Stimulated activated CD8-positive, alpha-beta memory T cell treated with anti-CD3 and anti-CD28 coated beads, Interleukin-2, amount 100 ng/mL, for 1 hour (primary cell): Measurements from ENCODE around the gene SCAMP3.
"Not testable (repeated sequence)": the region's sequence is repeated elsewhere in the genome, so short reads cannot be mapped to it uniquely, and the experiment has no call there.

Experiments used
- DNase-seq, 2 donors: peaks; one replicate each; pipeline ENCODE4 v3.0.0-alpha.2; 2020; ENCODE audit warnings: low read depth in 2 of 2

SCAMP3 gene

DNA sequence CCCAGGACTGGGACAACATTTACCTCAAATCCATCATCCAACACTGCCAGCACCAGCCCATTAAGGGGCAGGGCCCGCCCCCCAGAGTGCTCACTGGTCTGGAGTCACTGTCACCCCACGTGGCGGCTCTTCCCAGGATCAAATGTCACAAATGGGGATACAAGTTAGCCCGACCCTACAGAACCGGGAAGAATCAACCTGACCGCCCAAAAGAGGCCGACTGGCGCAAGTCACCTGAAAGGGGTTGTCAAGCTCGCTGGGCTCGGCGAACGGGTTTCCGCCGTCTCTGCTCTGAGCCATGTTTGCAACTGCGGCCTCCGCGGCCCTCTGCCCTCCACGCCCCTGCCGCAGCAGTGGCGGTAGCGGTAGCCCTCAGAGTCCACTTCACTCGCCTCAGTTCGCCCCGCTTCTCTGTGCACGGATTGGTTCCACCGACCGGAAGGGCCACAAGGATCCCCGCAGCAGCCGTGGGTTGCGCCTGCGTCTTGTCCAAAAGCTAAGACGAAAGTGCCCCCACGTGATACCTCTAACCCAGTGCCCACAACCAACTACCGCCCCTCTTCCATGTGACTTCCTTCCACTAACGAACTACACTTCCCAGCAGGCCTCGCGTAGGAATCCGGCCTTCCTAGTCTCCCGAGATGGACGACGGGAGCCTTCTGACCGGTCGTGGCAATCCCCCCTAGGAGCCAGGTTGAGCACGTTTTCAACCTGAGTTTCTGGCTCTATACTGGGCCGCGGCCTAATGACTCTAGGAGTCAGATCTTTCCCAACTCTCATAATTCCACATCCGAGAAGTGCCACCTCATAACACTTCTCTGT is at the start of gene SCAMP3:
SCAMP3 (minus strand) TSS at position 509 of the 822 bp plus-strand sequence; CDS start at position 300, 209 bp downstream.
- peak; percentile 72 to 75 for DNase-seq

DNA sequence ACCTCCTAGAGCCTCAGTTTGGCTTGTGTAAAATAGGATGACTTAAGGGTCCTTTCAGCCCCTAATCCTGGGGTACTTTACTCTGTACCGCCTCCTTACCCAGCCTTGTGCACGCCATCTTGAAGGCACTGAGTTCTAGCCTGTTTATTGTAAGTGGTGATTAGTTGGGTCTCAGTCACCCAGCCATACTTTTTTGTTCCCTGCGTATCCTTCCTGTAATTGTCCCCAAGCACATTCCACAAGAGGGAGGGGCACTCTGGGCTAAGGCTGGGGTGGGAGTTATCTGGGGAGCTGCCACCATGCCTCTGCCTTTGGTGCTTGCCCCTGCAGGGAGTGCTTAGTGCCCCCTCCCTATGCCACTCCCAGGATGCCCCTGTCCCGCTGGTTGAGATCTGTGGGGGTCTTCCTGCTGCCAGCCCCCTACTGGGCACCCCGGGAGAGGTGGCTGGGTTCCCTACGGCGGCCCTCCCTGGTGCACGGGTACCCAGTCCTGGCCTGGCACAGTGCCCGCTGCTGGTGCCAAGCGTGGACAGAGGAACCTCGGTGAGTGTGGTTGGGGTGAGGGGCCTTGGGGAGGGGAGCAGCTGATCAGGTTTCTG is 47.4 kb upstream of the SCAMP3 start:
- no peak for DNase-seq

DNA sequence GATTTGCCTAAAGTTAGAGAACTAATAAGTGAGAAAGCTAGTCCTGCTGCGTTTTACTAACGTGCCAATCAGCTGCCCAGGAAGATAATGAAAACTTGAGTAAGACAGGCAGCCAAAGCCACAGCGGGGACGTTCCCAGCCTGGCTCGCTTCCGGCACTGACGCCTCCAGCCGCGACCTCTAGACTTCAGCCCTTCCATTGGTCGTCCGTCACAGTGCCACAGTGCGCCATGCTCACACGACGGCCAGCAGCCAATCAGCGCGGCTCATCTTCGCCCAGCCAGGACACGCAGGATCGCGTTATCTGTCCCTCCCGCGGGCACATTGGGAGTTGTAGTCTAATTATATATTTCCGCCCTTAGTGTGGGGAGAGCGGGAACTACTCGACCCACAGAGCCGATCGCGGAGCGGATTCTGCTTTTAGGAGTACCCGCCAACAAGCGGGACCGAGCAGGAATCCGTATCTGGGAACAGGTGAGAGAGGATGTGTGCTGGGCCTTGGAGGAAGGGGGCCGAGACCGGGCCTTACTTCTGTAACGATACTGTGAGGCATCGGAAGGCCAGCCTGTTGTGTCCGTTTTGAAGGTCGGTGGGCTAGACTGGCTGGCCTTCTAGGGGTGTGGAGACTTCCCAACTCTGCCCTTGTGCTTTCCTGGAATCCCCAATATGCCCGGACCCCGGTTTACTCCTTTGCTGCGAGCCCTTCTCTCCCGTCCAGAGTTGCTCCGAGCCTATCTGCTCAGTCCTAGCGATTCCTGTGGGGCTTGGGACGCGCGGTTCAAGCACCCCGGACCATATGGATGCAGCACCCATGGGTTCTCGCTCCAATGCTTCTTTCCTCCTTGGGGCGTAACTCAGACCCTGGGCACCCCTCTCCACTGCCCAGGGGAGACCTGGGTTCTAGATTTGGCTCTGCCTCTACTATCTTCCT is 46.6 kb upstream of the SCAMP3 start, which contains the start of gene FDPS:
FDPS (plus strand) TSS at position 374 of the 930 bp plus-strand sequence. CDS start 924 bp downstream, outside the sequence.
- peak; percentile 94 for DNase-seq

DNA sequence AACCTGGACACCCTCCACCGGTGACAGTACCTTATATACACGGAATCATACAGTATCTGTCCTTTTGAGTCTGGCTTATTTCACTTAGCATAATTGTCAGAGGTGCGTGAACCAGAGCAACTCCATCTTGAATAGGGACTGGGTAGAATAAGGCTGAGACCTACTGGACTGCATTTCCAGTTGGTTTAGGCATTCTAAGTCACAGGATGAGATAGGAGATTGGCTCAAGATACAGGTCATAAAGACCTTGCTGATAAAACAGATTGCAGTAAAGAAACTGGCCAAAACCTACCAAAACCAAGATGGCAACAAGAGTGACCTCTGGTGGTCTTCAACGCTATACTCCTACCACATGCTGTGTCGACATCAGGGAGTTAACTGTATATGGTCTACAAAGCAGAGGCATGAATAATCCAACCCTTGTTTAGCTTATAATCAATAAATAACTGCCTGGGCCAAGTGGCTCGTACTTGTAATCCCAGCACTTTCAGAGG is 45.1 kb upstream of the SCAMP3 start:
- DNase-seq: no peak

DNA sequence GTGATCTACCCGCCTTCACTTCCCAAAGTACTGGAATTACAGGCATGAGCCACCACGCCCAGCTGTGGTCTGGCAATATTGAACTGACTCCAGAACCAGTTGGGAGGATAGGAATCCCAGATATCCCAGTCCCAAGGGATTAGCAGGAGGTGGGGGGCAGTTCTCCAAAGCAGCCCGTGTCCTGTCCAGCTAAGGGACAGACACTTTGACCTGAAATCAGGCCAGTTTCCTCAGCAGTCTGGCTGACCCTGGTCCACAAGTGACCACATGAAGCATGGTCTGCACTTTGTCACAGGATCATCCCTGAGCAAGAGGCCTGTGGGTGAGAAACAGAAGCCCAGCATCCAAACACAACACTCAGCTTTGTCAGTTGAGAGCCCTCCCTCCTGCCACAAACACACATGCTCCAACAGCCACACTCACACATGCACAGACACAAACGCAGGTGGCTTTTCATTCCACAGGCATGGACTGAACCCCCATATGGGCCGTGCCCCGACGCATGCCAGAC is 43.8 kb upstream of the SCAMP3 start:
- no peak for DNase-seq

DNA sequence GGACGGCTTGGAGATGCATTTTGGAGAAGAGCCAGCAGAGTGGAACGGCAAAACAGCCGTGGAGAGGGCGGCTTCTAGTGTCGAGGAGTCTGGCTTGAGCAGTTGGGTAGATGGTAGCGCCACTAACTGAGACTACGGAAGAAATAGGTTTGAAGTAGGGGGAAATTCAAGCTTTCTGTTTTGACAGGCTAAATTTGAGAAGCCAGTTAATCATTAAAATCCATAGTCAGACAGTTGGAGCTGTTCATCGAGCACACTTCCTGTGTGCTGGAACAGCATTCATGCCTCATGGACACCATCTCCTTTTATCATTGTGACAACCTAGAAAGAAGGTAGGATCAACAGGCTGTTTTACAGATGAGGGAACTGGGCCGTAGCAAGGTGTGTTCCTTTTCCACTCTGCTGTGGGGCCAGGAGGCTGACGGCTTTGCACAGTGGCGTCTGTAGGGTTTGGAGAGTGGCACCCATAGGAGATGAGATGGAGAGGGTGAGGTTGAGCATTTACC is 42.5 kb upstream of the SCAMP3 start:
- DNase-seq: no peak

DNA sequence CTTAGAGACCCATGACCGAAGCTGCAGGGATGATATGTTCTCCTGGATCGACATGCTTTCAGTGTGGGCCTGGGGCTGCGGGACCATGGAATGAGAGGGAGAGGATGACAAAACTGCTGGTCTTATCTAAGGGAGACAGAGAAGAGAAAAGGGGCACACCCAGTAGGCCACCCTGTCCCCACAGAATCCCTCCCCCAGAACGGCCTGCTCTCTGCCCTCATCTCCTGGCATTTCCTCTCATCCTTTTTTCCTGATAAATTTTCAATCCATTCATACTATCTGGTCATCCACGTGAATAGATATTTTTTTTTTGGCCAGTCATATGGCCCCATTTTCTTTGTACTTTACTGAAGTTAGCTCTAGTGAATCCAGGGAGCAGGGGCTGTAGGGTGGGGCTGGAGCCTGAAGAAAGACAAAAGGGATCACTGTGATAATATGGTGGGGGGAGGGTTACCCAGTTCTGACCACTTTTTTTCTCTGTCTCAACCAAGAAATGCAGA is 39.2 kb upstream of the SCAMP3 start, which contains the start of gene PKLR:
PKLR (minus strand) TSS at position 97 of the 500 bp plus-strand sequence; CDS start at position 54, 43 bp downstream.
- DNase-seq: no peak

DNA sequence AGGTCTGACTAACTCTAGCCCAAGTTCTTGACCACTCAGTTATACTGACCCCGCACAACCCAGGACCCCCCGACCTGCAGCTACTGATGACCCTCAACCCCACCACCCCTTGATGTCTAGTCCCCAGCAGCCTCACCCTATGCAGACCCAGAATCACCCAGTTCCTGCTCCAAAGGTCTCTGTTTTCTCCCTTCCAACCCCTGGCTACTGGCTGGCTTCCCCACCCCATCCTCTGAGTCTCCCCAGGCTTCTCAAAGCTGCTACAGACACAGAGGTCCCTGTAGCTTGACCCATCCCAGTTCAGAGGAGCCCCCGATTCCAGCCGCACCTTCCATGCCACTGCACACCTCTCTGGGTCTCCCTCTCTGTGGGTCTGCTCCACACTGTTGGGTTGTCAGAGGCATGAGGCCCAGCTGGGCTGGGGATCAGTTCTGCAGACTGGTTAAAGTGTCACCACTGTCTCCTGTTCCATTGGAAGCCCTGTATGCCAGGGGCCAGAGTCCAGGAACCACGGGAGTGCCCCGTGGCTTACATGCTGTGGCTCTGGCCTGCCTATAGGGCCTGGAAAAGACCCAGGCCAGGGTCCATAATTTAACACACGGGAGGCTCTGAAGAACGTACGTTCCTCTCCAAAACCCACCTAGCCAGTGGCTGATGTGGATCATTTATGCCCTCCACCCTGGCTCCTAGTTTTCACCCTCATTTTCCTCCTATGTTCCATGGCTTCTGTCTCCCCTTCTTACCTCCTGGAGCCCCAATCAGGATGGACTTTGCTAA is 38.6 kb upstream of the SCAMP3 start:
- DNase-seq: no peak

DNA sequence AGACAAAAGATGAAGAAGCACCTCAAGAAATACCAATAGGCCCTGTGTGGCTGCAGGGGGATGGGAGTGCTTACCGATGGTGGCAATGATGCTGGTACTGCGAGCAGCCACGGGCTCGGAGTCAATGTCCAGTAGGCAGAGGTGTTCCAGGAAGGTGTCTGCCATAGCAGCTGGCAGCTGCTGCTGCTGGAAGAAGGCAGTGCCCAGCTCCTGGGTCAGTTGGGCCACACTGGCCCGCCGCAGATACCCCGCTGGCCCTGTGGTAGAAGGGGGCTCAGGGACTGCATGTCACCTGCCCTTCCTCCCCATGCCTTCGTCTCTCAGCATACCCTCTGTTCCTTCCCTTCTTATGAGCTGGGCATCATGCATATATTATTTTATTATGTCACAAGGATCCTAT is 37.9 kb upstream of the SCAMP3 start:
- DNase-seq: no peak

DNA sequence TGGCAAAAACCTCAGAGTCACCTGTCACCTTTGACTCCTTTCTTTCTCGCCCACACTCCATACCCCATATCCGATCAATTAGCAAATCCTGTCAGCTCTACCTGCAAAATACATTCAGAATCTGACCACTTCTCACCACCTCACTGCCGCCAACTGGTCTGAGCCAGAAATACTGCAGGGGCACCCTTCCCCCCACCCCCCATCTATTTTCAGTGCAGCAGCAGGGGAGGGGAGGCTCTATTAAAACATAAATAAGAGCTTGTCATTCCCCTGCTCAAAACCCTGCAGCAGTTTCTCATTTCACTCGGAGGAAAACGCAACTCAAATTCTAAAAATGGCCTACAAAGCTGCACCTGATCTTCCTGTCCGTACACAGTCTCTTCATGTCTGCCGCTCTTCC is 35.2 kb upstream of the SCAMP3 start:
- DNase-seq: no peak

DNA sequence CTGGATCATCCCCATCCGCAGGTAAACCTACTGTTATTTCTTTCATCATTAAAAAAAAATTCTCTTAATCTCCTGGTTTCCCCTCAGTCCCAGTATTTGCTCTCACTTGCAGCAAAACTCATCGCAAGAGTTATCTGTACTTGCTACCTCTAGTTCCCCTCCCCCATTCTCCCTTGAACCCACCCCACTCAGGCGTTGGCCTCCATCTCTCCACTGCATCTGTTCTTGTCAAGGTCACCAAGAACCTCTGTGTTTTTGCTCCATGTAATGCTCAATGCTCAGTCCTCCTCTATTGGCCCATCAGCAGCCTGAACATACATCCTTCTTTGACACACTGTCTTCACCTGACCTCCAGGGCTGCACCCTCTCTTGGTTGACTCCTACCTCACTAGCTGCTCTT is 34.5 kb upstream of the SCAMP3 start:
- DNase-seq: no peak

DNA sequence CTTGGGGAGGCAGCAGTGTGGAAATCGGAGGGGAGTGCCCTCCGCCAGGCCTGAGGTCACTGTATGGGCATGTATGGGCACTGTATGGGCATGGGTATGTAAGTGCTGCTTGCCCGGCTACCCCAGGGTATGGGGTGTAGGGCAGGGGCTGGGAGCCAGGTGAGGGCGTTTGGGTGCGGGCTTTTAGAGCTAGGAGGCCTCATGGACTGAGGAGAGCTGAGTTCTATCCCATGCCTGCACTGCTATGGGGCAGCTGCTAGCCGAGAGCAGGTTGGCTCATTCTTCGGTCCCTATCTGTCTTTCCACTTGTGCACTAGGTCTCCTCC is 33.7 kb upstream of the SCAMP3 start:
- DNase-seq: no peak

DNA sequence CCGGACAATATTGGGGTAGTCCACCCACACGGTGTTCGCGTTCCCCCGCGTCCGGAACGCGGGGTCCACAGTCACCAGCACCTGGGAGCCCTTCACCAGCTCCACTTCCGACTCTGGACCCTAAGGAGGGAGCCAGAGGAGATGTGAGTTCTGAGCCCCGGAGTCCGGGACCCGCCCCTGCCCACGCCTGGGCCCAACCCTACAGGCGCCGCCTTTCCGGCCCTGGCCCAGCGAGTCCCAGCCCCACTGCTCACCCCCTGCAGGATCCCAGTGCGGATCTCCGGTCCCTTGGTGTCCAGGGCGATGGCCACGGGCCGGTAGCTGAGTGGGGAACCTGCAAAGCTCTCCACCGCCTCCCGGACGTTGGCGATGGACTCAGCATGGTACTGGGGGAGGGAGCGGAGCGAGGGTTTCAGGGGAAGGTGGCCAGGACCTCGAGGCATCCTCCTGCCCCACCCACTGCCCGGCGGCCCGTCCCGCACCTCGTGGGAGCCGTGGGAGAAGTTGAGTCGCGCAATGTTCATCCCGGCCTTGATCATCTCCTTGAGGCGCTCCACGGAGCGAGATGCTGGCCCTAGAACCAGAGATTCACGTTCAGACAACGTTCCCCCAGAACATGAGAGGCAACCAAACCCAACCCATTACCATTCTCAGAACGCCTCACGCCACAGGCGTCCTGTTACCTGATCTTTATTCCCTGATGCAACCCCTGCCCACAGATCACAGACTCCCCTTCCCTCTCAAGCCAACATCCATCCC is 33.2 kb upstream of the SCAMP3 start:
- no peak for DNase-seq

DNA sequence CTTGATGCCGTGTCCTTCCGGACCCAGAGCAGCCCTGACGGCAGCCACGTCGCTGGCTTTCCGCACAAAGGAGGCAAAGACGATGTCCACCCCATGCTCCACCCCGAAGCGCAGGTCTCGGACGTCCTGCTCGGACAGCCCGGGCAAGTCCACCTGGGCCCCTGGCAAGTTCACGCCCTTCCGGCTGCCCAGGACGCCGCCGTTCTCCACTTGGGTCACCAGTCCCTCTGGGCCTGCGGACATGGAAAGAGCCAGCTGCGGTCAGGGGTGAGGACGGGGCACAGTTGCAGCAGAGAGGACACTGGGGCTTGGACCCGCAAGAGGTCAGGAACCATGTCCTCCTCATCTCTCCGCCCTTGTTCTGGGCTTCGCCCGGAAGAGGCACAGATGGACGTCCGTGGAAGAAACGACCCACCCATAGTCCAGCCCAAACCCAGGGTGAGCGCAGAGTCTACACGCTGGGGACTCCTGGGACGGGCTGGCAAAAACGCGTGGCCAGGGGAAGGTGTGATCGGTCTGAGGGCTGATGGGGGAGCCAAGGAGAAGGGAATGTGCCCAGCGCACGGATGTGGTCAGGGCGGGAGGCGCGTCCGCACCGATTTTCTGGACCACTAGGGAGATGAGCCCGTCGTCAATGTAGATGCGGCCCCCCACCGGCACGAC is 32.5 kb upstream of the SCAMP3 start:
- no peak for DNase-seq

DNA sequence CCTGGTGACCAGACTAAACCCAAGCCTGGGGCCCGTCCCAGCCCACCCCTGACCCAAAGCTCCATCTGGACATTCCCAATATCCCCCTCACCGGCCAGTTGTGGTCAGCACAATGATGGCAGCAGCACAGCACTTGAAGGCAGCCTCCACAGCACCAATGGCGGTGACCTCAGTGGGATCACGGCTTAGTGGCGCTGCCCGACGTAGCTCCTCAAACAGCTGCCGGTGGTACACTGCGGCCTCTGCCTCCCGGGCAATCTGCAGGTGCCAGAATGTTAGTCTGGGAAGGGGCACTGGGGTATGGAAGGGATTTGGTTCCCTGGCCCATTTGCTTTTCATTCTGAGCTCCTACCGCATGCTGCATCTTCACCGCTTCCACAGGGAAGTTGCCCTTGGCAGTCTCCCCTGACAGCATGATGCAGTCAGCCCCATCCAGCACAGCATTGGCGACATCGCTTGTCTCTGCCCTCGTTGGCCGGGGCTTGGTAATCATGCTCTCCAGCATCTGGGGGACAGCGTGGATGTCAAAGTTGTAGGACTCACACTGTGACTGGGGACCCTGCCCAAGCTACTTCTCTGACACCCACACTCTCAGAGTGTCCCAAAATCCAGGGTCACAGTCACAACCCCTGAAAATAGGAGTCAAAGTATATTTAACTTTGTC is 31.1 kb upstream of the SCAMP3 start:
- DNase-seq: no peak

DNA sequence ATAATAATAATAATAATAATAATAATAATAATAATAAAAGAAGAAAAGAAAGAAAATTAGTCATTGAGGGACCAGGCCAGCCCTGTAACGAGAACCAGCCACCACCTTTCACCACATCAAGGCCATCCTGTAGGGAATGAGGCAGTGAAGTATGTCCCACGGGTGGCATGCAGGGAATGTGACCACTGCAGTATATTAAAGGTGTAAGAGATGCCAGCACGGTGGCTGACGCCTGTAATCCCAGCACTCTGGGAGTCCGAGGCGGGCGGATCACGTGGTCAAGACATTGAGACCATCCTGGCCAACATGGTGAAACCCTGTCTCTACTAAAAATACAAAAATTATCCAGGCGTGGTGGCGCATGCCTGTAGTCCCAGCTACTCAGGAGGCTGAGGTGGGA is 28.8 kb upstream of the SCAMP3 start:
- DNase-seq: not testable (repeated sequence)

DNA sequence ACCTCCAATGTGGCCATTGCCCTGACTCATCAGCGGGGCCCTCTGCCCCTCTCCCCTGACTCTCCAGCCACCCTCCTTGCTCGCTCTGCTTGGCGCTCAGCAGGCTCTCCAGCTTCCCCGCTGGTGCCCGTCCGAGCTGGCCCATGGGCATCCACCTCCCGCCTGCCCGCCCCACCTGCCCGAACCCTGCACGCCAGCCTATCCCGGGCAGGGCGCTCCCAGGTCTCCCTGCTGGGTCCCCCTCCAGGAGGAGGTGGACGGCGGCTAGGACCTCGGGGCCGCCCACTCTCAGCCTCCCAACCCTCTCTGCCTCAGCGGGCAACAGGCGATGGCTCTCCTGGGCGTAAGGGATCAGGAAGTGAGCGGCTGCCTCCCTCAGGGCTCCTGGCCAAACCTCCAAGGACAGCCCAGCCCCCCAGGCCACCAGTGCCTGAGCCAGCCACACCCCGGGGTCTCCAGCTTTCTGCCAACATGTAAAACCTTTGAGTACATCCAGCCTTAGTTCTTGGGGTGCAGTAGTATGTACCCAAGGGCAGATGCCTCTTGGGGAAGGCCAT is 25.9 kb upstream of the SCAMP3 start:
- no peak for DNase-seq

DNA sequence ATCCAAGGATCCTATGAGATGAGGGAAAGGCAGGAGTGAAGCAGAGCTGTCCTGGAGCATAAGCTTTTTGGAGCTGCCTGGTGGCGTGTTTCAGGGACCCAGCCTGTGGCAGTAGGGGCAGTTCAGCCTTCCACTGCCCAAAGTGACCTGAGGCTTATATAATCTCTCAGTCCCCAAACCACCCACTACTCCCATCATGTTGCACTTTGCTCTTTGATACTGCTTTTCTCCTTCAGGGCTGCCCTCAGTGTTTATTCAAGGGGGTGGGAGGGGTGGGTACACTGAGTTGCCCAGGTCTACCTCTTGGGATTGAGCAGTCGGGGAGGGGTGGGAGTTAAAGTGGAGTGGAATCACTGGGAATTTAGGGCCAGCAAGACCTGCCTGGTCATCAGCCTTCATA is 24.4 kb upstream of the SCAMP3 start:
- no peak for DNase-seq
